Skeletal muscle satellite cell (primary cell): ENCODE results near the gene OBP2B.

ENCODE experiments used
- H3K27me3 ChIP-seq: 2 replicates; pipeline ENCODE4 v1.7.0; 2013; ENCODE audit warnings: low read length; ENCODE audit not compliant: control insufficient read depth, insufficient read depth
- H3K36me3 ChIP-seq: 2 replicates; pipeline ENCODE4 v1.7.0; 2013; ENCODE audit warnings: mild to moderate bottlenecking, control low read depth, low read length; ENCODE audit not compliant: insufficient read depth
- H3K4me1 ChIP-seq: 2 replicates; pipeline ENCODE4 v1.7.0; 2013; ENCODE audit warnings: low read length; ENCODE audit not compliant: control insufficient read depth, insufficient read depth
- H3K4me2 ChIP-seq: 2 replicates; pipeline ENCODE4 v1.7.0; 2013; ENCODE audit warnings: mild to moderate bottlenecking, low read length
- H3K4me3 ChIP-seq: 2 replicates; pipeline ENCODE4 v1.7.0; 2013; ENCODE audit warnings: low read length
- H3K9ac ChIP-seq: 2 replicates; pipeline ENCODE4 v1.7.0; 2013; ENCODE audit warnings: mild to moderate bottlenecking, low read depth, low read length, moderate library complexity
- H3K9me3 ChIP-seq: replicated peaks from 2 replicates; pipeline ENCODE4 v1.7.0; 2013; ENCODE audit warnings: mild to moderate bottlenecking, control low read depth, low read length

Gene OBP2B

GRCh38 chr9:133169102-133169501 lies 39.9 kb downstream of the OBP2B start:
- Histone ChIP-seq H3K27me3 (peaks cover 42% of the 10 kb centered on the region), H3K9ac (no peak overlapping the region), H3K4me3 (no peak overlapping the region), H3K36me3 (no peaks in the 10 kb centered on the region), H3K9me3 (no peaks in the 10 kb centered on the region), H3K4me1 (no peaks in the 10 kb centered on the region), H3K4me2 (no peak overlapping the region)

- Histone ChIP-seq H3K27me3 (peaks cover 39% of the 10 kb centered on the region), H3K4me3 (no peak overlapping the region), H3K36me3 (no peaks in the 10 kb centered on the region), H3K9me3 (no peaks in the 10 kb centered on the region), H3K9ac (no peak overlapping the region), H3K4me2 (no peak overlapping the region), H3K4me1 (peaks cover 2% of the 10 kb centered on the region)
Measured at GRCh38 chr9:133168432-133168831, 40.6 kb downstream of the OBP2B start.

- H3K4me1 ChIP-seq = peaks cover 8% of the 10 kb centered on the region
- no peak overlapping the region for H3K4me3 ChIP-seq
- H3K27me3 ChIP-seq = peaks cover 41% of the 10 kb centered on the region
- H3K9me3 ChIP-seq = no peaks in the 10 kb centered on the region
- no peak overlapping the region for H3K4me2 ChIP-seq
- H3K36me3 ChIP-seq = no peaks in the 10 kb centered on the region
- H3K9ac ChIP-seq = no peak overlapping the region
Measured at GRCh38 chr9:133167769-133168168, 41.3 kb downstream of the OBP2B start.

GRCh38 chr9:133167096-133167730 lies 41.8 kb downstream of the OBP2B start:
- peaks cover 43% of the 10 kb centered on the region for H3K27me3 ChIP-seq
- no peak overlapping the region for H3K9ac ChIP-seq

GRCh38 chr9:133166392-133166791 lies 42.7 kb downstream of the OBP2B start:
- peaks cover 39% of the 10 kb centered on the region for H3K27me3 ChIP-seq
- H3K4me3 ChIP-seq = no peak overlapping the region
- H3K36me3 ChIP-seq = no peaks in the 10 kb centered on the region
- peaks cover 10% of the 10 kb centered on the region for H3K4me1 ChIP-seq
- no peaks in the 10 kb centered on the region for H3K9me3 ChIP-seq
- H3K4me2 ChIP-seq = no peak overlapping the region
- H3K9ac ChIP-seq = no peak overlapping the region

More at GRCh38 chr9:133167096-133167730, 41.8 kb downstream of the OBP2B start:
- Histone ChIP-seq H3K36me3 (no peaks in the 10 kb centered on the region), H3K4me2 (no peak overlapping the region), H3K9me3 (no peaks in the 10 kb centered on the region), H3K4me3 (no peak overlapping the region), H3K4me1 (peaks cover 10% of the 10 kb centered on the region)

- H3K4me1 ChIP-seq = peaks cover 10% of the 10 kb centered on the region
- no peak overlapping the region for H3K9ac ChIP-seq
- no peaks in the 10 kb centered on the region for H3K9me3 ChIP-seq
- no peaks in the 10 kb centered on the region for H3K36me3 ChIP-seq
- no peak overlapping the region for H3K4me3 ChIP-seq
- H3K27me3 ChIP-seq = peaks cover 33% of the 10 kb centered on the region
- no peak overlapping the region for H3K4me2 ChIP-seq
Measured at GRCh38 chr9:133165452-133165730, 43.7 kb downstream of the OBP2B start.

- no peaks in the 10 kb centered on the region for H3K36me3 ChIP-seq
- H3K9ac ChIP-seq = peak overlapping the region; percentile 47
- H3K4me3 ChIP-seq = peak overlapping the region; percentile 65
- H3K27me3 ChIP-seq = peaks cover 30% of the 10 kb centered on the region
- H3K4me1 ChIP-seq = peaks cover 10% of the 10 kb centered on the region
- H3K9me3 ChIP-seq = no peaks in the 10 kb centered on the region
- H3K4me2 ChIP-seq = peak overlapping the region; percentile 77
Measured at GRCh38 chr9:133164191-133164590, 44.9 kb downstream of the OBP2B start.

- peak within 1 kb of the TSS; percentile 65 for H3K4me3 ChIP-seq
- H3K27me3 ChIP-seq = peaks cover 29% of the 10 kb centered on the region
- H3K9me3 ChIP-seq = no peaks in the 10 kb centered on the region
- H3K9ac ChIP-seq = peak within 1 kb of the TSS; percentile 47
- H3K4me1 ChIP-seq = peaks cover 10% of the 10 kb centered on the region
- H3K4me2 ChIP-seq = peak within 1 kb of the TSS; percentile 77
- H3K36me3 ChIP-seq = no peaks in the 10 kb centered on the region
Measured at GRCh38 chr9:133163504-133164172, 45.4 kb downstream of the OBP2B start, which contains the start of gene GBGT1. Gene GBGT1, minus strand, starts transcription at chr9:133163914. Its CDS starts 1,502 bp downstream, at chr9:133162412.

- no peaks in the 10 kb centered on the region for H3K36me3 ChIP-seq
- H3K4me1 ChIP-seq = peaks cover 10% of the 10 kb centered on the region
- H3K4me3 ChIP-seq = peak overlapping the region; percentile 65
- H3K4me2 ChIP-seq = peak overlapping the region; percentile 77
- H3K27me3 ChIP-seq = peaks cover 28% of the 10 kb centered on the region
- H3K9me3 ChIP-seq = no peaks in the 10 kb centered on the region
- peak overlapping the region; percentile 47 for H3K9ac ChIP-seq
Measured at GRCh38 chr9:133162861-133163503, 46.1 kb downstream of the OBP2B start.

- H3K36me3 ChIP-seq = no peaks in the 10 kb centered on the region
- no peaks in the 10 kb centered on the region for H3K9me3 ChIP-seq
- H3K4me3 ChIP-seq = no peak overlapping the region
- H3K27me3 ChIP-seq = peaks cover 23% of the 10 kb centered on the region
- H3K4me2 ChIP-seq = no peak overlapping the region
- H3K4me1 ChIP-seq = peaks cover 10% of the 10 kb centered on the region
- no peak overlapping the region for H3K9ac ChIP-seq
Measured at GRCh38 chr9:133161547-133161950, 47.5 kb downstream of the OBP2B start.

GRCh38 chr9:133160742-133161546 lies 48.1 kb downstream of the OBP2B start:
- Histone ChIP-seq H3K4me2 (no peak overlapping the region), H3K9ac (no peak overlapping the region), H3K36me3 (no peaks in the 10 kb centered on the region), H3K4me1 (peaks cover 10% of the 10 kb centered on the region), H3K27me3 (peaks cover 23% of the 10 kb centered on the region), H3K9me3 (no peaks in the 10 kb centered on the region), H3K4me3 (no peak overlapping the region)
